GM10847 (cell line): ENCODE results near the gene ITPR2.

ENCODE experiments used
- POLR2A ChIP-seq: IDR thresholded peaks from 2 replicates; pipeline ENCODE4 v1.6.1; 2011; ENCODE audit not compliant: insufficient read length; ENCODE audit errors: extremely low read depth

ITPR2 gene

DNA sequence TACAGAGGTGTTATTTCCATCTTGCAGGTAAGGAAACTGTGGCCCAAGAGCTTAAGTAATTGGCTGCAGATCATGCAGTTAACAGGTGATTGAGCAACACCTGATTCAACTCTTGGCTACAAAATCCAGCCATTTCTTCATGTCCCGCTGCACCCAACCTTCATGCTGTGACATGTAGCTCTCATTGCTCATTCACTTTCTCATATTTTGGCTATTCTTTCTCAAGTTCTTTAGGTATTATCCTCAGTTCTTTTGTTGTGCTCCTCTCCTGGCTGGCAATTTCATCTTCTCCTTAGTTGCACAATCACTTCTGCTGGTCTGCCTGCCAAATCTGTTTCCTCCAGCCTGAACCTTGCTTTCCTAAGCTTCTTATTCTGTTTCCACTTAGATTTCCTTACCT lies 336.8 kb downstream of the ITPR2 start:
- no peak for TF ChIP-seq POLR2A

DNA sequence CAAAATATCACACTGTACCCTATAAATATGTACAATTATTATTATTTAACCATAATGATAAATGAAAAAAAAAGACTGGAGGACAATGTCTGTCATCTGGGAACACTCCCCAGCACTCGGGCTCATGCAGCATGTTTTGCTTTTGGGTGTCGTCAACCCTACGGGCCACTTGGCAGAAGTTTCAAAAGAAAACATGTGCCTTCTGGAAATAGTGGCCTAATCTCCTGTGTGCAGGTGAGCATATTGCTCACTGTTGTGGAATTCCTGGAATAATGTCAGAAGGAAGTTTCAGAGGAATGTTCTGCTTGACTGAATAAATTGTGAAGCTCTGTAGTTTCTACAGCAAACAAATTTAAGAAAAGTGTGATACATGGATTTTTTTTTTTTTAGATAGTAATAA lies 339.3 kb downstream of the ITPR2 start:
- no peak for TF ChIP-seq POLR2A

DNA sequence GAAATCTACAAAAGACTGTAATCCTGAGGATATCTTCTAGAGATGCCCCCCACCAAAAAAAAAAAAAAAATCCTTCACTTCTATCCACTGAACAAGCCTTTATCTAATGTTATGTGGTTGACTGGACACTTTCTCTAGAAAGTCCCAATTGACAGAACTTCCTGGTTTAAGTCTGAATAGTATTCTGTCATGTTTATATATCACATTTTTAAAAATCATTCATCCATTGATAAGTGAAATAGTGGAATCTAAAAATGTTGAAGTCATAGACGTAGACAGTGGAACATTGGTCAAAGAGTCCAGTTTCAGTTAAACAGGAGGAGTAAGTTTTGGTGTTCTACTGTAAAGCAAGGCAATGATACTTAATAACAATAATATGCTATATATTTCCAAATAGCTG lies 340.6 kb downstream of the ITPR2 start:
- no peak for TF ChIP-seq POLR2A

DNA sequence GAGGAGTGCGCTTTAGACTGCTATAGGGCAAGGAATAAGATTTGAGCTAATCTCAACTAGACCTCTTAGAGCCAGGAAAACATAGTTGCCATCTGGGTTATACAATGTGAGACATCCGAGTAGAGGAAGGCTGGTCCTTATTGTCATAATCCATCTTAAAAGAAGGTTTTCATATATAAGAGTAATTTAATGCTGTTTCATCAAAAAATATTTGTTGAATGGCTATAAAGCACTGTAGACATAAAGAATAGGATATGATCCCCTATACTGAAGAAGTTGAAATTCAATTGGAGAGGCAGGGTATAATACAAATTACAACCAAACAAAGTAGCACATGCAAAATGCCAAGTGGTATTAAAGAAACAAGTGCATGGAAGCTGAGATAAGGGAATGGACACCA lies 343.1 kb downstream of the ITPR2 start:
- no peak for TF ChIP-seq POLR2A

DNA sequence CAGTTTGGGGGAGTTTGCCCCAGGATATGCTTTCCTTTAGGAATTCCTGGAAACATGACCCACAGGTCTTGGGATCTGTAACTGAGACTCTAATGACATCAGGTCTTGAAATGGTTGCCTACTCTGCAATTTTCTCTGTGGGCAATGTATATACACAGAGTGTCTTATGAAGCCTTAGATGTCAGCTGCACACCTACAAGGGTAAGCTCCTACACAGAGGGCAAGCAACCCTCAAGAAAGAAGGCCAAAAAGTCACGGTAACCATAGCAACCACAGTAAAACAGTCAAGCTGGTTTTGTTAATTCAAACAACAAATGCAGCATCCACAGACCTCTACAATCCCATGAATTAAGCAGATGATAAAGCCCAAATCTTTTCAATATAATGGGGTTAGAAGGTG lies 344.6 kb downstream of the ITPR2 start:
- no peak for TF ChIP-seq POLR2A

GRCh38 chr12:26473291-26473690 lies 359.7 kb downstream of the ITPR2 start:
- TF ChIP-seq POLR2A, result no peak

DNA sequence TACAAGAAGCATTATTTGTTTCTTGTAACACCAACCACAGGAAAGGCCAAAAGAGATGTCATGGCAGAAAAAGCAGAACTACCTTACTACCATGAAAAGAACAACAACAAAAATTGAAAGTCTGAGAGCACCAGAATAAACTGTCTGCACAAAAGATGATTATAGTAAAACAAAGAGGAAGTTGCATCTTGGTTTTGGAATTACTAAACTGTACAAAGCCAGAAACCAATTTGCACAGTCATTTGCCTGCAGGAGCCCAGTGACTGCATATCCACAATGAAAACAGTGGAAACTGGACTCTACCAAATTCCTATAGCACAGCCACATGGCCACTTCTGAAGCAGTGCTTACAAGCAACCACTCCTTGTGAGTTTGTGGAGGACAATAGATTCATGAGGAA lies 361.4 kb downstream of the ITPR2 start:
- TF ChIP-seq POLR2A, result no peak

DNA sequence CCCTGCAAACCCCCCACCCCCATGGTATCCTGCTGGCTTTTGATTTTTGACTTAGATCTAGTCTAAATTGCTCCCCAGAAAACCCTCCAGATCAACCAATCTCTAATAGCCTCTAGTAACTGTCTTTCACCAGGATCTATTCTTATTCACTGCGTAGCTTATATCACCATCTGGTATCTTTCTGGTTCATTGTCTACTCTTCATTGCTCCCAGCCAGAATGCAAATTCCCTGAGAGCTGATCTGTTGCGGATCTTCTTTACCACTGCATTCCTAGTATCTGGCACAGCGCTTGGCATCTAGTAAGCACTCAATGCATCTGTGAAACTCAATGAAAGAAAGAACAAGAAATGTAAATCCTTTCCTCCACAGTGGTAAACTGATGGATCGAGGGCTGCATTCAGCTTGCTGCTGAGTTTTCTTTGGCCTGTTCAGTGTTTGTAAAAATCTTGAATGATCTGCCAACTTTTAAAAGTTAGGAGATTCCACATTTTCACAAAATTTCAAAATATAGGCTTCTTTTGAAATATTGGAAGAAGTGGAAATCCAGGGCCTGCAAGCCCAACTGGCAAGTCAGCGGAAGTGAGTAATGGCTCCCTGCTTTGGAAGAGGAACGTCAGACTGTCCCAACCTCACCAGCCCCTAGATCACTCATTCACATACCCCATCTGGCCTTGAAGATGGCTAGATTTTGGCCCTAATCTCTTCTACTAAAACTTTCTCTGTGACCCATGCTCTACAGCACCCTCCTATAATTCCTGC lies 363.4 kb downstream of the ITPR2 start:
- TF ChIP-seq POLR2A, result no peak

DNA sequence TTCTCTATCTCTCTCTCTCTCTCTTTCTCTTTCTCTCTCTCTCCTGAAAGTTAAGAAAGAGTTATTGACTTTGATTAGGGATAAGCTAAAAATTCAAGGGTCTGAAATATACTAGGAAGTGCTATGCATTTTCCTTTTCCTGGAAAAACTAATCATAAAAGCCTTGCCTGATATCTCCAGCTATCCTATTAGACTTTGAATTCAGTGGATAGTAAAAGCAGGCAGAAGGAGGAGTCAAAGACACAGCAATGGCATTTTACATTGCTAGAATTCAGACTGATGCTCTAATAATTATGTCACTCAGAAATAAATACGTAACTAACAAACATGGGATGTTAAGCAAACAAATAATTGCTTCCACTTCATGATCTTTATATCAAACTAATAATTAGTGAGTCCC lies 365.6 kb downstream of the ITPR2 start:
- no peak for TF ChIP-seq POLR2A

- no peak for TF ChIP-seq POLR2A
Measured at GRCh38 chr12:26466726-26467125, 366.3 kb downstream of the ITPR2 start.

- no peak for TF ChIP-seq POLR2A
Measured at GRCh38 chr12:26465419-26466097, 367.4 kb downstream of the ITPR2 start.

- no peak for TF ChIP-seq POLR2A
Measured at GRCh38 chr12:26461776-26462175, 371.2 kb downstream of the ITPR2 start.

DNA sequence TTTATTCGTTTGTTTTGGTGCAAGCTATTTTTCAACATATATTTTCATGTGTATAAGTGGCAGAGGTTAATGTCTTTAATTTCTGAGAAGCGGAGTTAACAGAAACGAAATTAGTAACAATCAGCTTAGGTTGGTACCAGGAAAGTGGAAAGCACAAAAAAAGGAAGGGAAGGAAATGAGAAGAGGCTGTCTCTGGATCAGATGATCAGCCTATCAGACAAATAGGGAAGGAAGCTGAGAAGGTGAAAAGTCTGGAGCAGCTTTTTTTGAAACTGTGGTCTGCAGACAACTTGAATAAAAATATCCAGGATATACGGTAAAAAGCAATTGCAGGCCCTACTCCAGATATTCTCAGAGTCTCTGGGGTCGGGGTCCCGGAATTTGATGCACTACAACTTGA lies 372.6 kb downstream of the ITPR2 start:
- TF ChIP-seq POLR2A, result no peak

DNA sequence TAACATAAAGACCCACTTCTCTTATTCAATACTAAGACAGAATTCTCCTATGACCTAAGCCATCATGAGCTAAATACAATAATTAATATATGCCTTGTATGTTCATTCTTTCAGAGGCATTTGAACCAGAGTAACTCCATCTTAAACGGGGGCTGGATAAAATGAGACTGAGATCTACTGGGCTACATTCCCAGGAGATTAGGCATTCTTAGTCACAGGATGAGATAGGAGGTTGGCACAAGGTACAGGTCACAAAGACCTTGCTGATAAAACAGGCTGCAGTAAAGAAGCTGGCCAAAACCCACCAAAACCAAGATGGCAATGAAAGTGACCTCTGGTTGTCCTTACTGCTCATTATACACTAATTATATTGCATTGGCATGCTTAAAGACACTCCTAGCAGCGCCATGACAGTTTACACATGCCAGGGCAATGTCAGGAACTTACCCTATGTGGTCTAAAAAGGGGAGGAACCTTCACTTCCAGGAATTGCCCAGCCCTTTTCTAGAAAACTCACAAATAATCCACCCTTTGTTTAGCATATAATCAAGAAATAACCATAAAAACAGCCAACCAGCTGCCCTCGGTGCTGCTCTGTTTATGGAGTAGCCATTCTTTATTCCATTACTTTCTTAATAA lies 376.9 kb downstream of the ITPR2 start:
- no peak for TF ChIP-seq POLR2A

GRCh38 chr12:26453246-26453645 lies 379.7 kb downstream of the ITPR2 start:
- TF ChIP-seq POLR2A, result no peak

DNA sequence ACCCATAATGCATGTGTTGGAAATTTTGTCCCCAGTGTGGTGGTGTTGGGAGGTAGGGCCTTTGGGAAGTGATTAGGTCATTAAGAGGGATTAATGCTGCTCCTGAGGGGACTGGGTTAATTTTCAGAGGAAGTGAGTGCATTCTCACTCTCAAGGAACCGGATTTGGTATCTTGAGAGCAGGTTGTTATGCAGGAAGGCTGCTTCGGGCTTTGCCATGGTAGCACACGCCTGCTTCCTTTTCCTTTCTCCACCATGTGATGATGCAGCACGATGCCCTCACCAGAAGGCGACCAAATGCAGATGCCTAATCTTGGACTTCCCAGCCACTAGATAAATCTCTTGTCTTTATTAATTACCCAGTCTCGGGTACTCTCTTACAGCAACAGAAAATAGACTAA lies 380.5 kb downstream of the ITPR2 start:
- no peak for TF ChIP-seq POLR2A
